DOHH2 (cell line): ENCODE measurements around the gene FBLN1.

Experiments
- CTCF ChIP-seq: fragments of 200-600 bp; sonication (generic); IDR thresholded peaks from one replicate; pipeline ENCODE4 v1.5.1; 2014; ENCODE audit warnings: antibody characterized with exemption, mild to moderate bottlenecking, low read depth, low read length; ENCODE audit not compliant: poor library complexity, severe bottlenecking
- EZH2phosphoT487 ChIP-seq: fragments of 200-600 bp; sonication (generic); IDR thresholded peaks from 2 replicates; pipeline ENCODE4 v1.6.1; 2017; ENCODE audit warnings: borderline replicate concordance, mild to moderate bottlenecking, antibody characterized with exemption, low read length, moderate library complexity, mixed read lengths

- TF ChIP-seq EZH2phosphoT487 = no peak
- no peak for TF ChIP-seq CTCF
These were observed 109.8 kb downstream of the FBLN1 start for GRCh38 chr22:45612451-45612901.
